ENCODE results near the gene GRID2IP.

The GRID2IP gene

GRCh38 chr7:6530626-6531491, 20.4 kb downstream of the GRID2IP start:
- TF ChIP-seq CTCF (conservative IDR thresholded peaks at IDR 0.05; ENCODE audit: control insufficient read depth, insufficient read depth, low read depth, low read length), result no peak
- no peak overlapping the region for H3K4me3 ChIP-seq (ENCODE audit: control insufficient read depth, low read depth, low read length)
- DNase-seq (ENCODE audit: low read depth), result no peak

GRCh38 chr7:6529643-6530042, 21.6 kb downstream of the GRID2IP start:
- no peak for DNase-seq (ENCODE audit: low read depth)
- H3K4me3 ChIP-seq (ENCODE audit: control insufficient read depth, low read depth, low read length), result no peak overlapping the region
- TF ChIP-seq CTCF (conservative IDR thresholded peaks at IDR 0.05; ENCODE audit: control insufficient read depth, insufficient read depth, low read depth, low read length), result no peak

GRCh38 chr7:6528401-6529130, 22.7 kb downstream of the GRID2IP start:
- no peak overlapping the region for H3K4me3 ChIP-seq (ENCODE audit: control insufficient read depth, low read depth, low read length)
- no peak for TF ChIP-seq CTCF (conservative IDR thresholded peaks at IDR 0.05; ENCODE audit: control insufficient read depth, insufficient read depth, low read depth, low read length)
- no peak for DNase-seq (ENCODE audit: low read depth)

GRCh38 chr7:6526997-6527378, 24.3 kb downstream of the GRID2IP start:
- H3K4me3 ChIP-seq (ENCODE audit: control insufficient read depth, low read depth, low read length), result no peak overlapping the region
- TF ChIP-seq CTCF (conservative IDR thresholded peaks at IDR 0.05; ENCODE audit: control insufficient read depth, insufficient read depth, low read depth, low read length), result no peak
- no peak for DNase-seq (ENCODE audit: low read depth)

- no peak for DNase-seq (ENCODE audit: low read depth)
- no peak overlapping the region for H3K4me3 ChIP-seq (ENCODE audit: control insufficient read depth, low read depth, low read length)
- TF ChIP-seq CTCF (conservative IDR thresholded peaks at IDR 0.05; ENCODE audit: control insufficient read depth, insufficient read depth, low read depth, low read length), result no peak
Observed at GRCh38 chr7:6520163-6520981, 30.9 kb downstream of the GRID2IP start.

- peak overlapping the region; percentile 3 for H3K4me3 ChIP-seq (ENCODE audit: control insufficient read depth, low read depth, low read length)
- peak; percentile 91 for TF ChIP-seq CTCF (conservative IDR thresholded peaks at IDR 0.05; ENCODE audit: control insufficient read depth, insufficient read depth, low read depth, low read length)
- DNase-seq (ENCODE audit: low read depth), result peak; percentile 84
Observed at GRCh38 chr7:6516387-6516983, 34.8 kb downstream of the GRID2IP start.

Data from fibroblast of mammary gland (primary cell).